Measurements from ENCODE around the gene NPTX2. TPM values are rescaled to one million over a fixed set of nuclear protein-coding genes. Genes with fewer than 3 reads are reported as not detected.

The NPTX2 gene
- total RNA-seq, 1 donor, result 1.1 TPM

DNA sequence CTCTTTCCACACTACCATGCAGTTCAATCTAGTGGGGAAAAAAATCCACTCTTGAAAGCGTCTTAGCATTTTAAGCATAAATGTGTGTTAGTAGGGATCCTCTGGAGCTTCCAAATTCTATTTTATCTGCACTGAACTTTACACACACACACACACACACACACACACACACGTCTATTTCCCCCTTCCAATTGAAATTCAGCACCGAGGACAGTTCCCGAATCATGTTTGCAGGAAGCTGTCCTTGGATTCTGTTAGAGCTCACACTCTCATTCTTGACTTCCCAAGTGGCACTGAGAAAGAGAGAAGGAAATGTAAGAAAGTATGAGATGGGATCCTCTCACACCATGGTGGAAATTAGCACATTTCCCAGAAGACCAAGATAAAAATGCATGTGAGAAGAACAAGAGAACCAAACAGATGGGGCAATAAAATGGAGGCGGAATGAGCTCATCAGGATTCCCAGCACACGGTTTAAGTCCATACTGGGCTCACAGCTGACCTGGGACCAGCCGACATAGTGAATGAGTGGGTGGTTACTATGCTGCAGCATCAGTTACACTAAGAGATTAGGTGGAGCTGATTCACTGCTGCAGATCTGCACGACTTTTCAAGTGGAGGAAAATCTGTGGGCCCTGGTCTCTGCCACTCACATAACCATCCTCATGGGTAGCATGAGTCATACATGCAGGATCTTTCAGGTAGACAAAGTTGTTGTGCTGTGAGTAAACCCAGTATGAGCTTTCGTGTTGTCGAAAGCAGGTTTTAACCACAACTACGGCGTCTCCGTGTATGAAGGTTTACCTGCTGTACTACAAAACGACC, 3.3 kb upstream of the NPTX2 start:
- Histone ChIP-seq H3K27me3 (ENCODE audit: insufficient read depth, low read length) (peaks cover 22% of the 10 kb centered on the region), H4K20me1 (ENCODE audit: insufficient read depth, low read length) (no peaks in the 10 kb centered on the region), H3K36me3 (ENCODE audit: insufficient read depth, low read length) (no peaks in the 10 kb centered on the region), H3K9me3 (ENCODE audit: low read depth, low read length) (no peaks in the 10 kb centered on the region), H3K79me2 (ENCODE audit: insufficient read depth, low read length) (no peaks in the 10 kb centered on the region), H3K4me2 (ENCODE audit: insufficient read depth, low read length) (no peak overlapping the region), H3K27ac (ENCODE audit: low read depth, low read length) (no peak overlapping the region), H3K4me3 (ENCODE audit: insufficient read depth, low read length) (no peak overlapping the region), H2AFZ (ENCODE audit: low read length) (no peak overlapping the region), H3K4me1 (ENCODE audit: insufficient read depth, low read length) (peaks cover 1% of the 10 kb centered on the region)
- TF ChIP-seq, protein P1, sequence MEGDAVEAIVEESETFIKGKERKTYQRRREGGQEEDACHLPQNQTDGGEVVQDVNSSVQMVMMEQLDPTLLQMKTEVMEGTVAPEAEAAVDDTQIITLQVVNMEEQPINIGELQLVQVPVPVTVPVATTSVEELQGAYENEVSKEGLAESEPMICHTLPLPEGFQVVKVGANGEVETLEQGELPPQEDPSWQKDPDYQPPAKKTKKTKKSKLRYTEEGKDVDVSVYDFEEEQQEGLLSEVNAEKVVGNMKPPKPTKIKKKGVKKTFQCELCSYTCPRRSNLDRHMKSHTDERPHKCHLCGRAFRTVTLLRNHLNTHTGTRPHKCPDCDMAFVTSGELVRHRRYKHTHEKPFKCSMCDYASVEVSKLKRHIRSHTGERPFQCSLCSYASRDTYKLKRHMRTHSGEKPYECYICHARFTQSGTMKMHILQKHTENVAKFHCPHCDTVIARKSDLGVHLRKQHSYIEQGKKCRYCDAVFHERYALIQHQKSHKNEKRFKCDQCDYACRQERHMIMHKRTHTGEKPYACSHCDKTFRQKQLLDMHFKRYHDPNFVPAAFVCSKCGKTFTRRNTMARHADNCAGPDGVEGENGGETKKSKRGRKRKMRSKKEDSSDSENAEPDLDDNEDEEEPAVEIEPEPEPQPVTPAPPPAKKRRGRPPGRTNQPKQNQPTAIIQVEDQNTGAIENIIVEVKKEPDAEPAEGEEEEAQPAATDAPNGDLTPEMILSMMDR (IDR thresholded peaks at IDR 0.05; ENCODE audit: extremely low read depth, low read depth, low read length), result no peak
- DNase-seq (ENCODE audit: insufficient read length, low spot score, missing footprints), result peak; percentile 78

GRCh38 chr7:98616381-98617050, 569 bp upstream of the NPTX2 start:
- Histone ChIP-seq H3K4me3 (ENCODE audit: insufficient read depth, low read length) (no peak overlapping the region), H4K20me1 (ENCODE audit: insufficient read depth, low read length) (peaks cover 7% of the 10 kb centered on the region), H3K9me3 (ENCODE audit: low read depth, low read length) (no peaks in the 10 kb centered on the region), H3K27ac (ENCODE audit: low read depth, low read length) (no peak overlapping the region), H3K27me3 (ENCODE audit: insufficient read depth, low read length) (peaks cover 29% of the 10 kb centered on the region), H3K79me2 (ENCODE audit: insufficient read depth, low read length) (no peaks in the 10 kb centered on the region), H3K4me1 (ENCODE audit: insufficient read depth, low read length) (peaks cover 14% of the 10 kb centered on the region), H2AFZ (ENCODE audit: low read length) (no peak overlapping the region), H3K36me3 (ENCODE audit: insufficient read depth, low read length) (no peaks in the 10 kb centered on the region), H3K4me2 (ENCODE audit: insufficient read depth, low read length) (no peak overlapping the region)
- no peak for DNase-seq (ENCODE audit: insufficient read length, low spot score, missing footprints)
- TF ChIP-seq, protein P1 (IDR thresholded peaks at IDR 0.05; ENCODE audit: extremely low read depth, low read depth, low read length), result no peak

GRCh38 chr7:98617960-98618418, 904 bp downstream of the NPTX2 start:
- TF ChIP-seq, protein P1 (IDR thresholded peaks at IDR 0.05; ENCODE audit: extremely low read depth, low read depth, low read length), result no peak
- DNase-seq (ENCODE audit: insufficient read length, low spot score, missing footprints), result no peak
- peaks cover 29% of the 10 kb centered on the region for H3K27me3 ChIP-seq (ENCODE audit: insufficient read depth, low read length)
- H3K27ac ChIP-seq (ENCODE audit: low read depth, low read length), result no peak overlapping the region
- no peaks in the 10 kb centered on the region for H3K9me3 ChIP-seq (ENCODE audit: low read depth, low read length)
- peaks cover 7% of the 10 kb centered on the region for H4K20me1 ChIP-seq (ENCODE audit: insufficient read depth, low read length)
- H3K4me1 ChIP-seq (ENCODE audit: insufficient read depth, low read length), result peaks cover 14% of the 10 kb centered on the region
- no peak overlapping the region for H3K4me3 ChIP-seq (ENCODE audit: insufficient read depth, low read length)
- no peaks in the 10 kb centered on the region for H3K79me2 ChIP-seq (ENCODE audit: insufficient read depth, low read length)
- H2AFZ ChIP-seq (ENCODE audit: low read length), result no peak overlapping the region
- H3K36me3 ChIP-seq (ENCODE audit: insufficient read depth, low read length), result no peaks in the 10 kb centered on the region
- no peak overlapping the region for H3K4me2 ChIP-seq (ENCODE audit: insufficient read depth, low read length)

DNA sequence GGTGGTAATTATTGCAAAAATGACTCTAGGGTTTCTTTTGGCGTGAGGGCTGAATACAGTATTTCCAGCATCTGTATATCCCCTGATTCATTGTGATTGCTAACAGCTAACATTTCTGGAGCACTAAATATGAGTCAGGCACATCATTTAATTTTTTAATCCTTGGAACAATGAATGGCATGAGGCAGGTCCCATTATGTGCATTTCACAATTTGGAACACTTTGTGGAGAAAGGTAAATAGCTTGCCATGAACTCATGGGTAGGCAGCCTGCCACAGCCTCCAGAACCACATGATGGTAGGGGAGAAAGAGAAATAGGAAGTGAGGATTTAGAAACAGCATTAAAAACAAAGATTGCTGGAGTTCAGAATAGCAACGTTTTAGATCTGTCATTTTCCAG, 1.7 kb downstream of the NPTX2 start:
- peaks cover 14% of the 10 kb centered on the region for H3K4me1 ChIP-seq (ENCODE audit: insufficient read depth, low read length)
- no peaks in the 10 kb centered on the region for H3K36me3 ChIP-seq (ENCODE audit: insufficient read depth, low read length)
- peaks cover 7% of the 10 kb centered on the region for H4K20me1 ChIP-seq (ENCODE audit: insufficient read depth, low read length)
- H3K27ac ChIP-seq (ENCODE audit: low read depth, low read length), result no peak overlapping the region
- H3K27me3 ChIP-seq (ENCODE audit: insufficient read depth, low read length), result peaks cover 29% of the 10 kb centered on the region
- no peak for DNase-seq (ENCODE audit: insufficient read length, low spot score, missing footprints)
- TF ChIP-seq, protein P1 (IDR thresholded peaks at IDR 0.05; ENCODE audit: extremely low read depth, low read depth, low read length), result no peak
- no peaks in the 10 kb centered on the region for H3K9me3 ChIP-seq (ENCODE audit: low read depth, low read length)
- H3K4me2 ChIP-seq (ENCODE audit: insufficient read depth, low read length), result peak overlapping the region; percentile 79
- no peak overlapping the region for H2AFZ ChIP-seq (ENCODE audit: low read length)
- H3K4me3 ChIP-seq (ENCODE audit: insufficient read depth, low read length), result no peak overlapping the region
- H3K79me2 ChIP-seq (ENCODE audit: insufficient read depth, low read length), result no peaks in the 10 kb centered on the region
